NT2/D1 (cell line): Measurements from ENCODE around the gene LRRC46.

Experiments used
- SUZ12 ChIP-seq: IDR thresholded peaks from 2 replicates; pipeline ENCODE4 v1.6.1; 2011; ENCODE audit not compliant: insufficient read length, insufficient read depth; ENCODE audit errors: extremely low read depth
- YY1 ChIP-seq: IDR thresholded peaks from 2 replicates; pipeline ENCODE4 v1.6.1; 2011; ENCODE audit not compliant: insufficient read length, insufficient read depth
- ZNF274 ChIP-seq: IDR thresholded peaks from 2 replicates; pipeline ENCODE4 v1.6.1; 2011; ENCODE audit warnings: mild to moderate bottlenecking, low read depth, low read length

DNA sequence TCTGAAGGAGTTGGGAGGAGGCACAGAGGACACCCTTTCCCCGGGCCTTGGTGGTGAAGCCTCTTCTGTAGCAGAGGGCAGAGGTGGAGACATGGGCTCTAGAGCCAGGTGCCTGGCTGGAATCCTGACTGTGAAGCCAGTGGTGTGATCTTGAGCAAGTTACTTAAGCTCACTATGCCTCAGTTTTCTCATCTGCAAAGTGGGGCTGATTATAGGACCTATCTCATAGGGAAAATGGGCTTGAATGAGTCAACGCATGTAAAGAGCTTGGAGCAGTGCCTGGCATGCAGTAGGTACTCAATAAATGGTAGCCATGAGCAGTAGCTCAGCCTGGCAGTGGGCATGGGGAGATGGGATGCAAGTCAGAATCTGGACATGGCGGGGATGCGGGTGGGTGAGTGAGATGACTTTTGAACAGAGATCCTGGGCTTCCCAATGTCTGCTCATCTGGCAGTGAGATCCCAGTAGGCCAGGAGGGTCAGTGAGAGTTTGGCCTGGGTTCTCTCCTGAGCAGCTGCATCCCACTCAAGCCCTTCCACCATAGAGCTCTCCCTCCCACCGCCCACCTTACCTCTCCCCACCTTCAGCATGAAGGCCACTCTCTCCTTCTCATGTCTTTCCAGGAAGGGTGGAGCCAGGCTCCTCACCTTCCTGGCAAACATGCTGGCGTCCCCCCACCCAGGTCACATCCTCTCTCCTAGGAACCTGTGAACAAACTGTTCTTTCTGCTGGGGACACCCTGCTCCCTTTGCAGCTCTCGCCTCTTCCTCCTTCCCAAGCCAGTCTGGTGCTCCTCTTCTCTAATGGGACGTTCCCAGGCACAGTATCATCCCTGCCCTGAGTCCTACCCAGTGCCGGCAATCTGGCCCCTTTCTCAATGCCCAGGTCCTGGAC is 51.5 kb downstream of the LRRC46 start:
- no peak for TF ChIP-seq ZNF274
- TF ChIP-seq YY1: no peak
- TF ChIP-seq SUZ12: no peak
